NCI-H1048 (cell line): ENCODE measurements around the gene CLHC1.
"Not testable (repeated sequence)": the region's sequence is repeated elsewhere in the genome, so short reads cannot be mapped to it uniquely, and the experiment has no call there.

Source experiments
- DNase-seq: peaks from one replicate; lab custom pipeline; 2025; lab: John Stamatoyannopoulos, UW

The CLHC1 gene

GRCh38 chr2:55232863-55233657 is 967 bp upstream of the CLHC1 start:
- DNase-seq, result no peak

DNA sequence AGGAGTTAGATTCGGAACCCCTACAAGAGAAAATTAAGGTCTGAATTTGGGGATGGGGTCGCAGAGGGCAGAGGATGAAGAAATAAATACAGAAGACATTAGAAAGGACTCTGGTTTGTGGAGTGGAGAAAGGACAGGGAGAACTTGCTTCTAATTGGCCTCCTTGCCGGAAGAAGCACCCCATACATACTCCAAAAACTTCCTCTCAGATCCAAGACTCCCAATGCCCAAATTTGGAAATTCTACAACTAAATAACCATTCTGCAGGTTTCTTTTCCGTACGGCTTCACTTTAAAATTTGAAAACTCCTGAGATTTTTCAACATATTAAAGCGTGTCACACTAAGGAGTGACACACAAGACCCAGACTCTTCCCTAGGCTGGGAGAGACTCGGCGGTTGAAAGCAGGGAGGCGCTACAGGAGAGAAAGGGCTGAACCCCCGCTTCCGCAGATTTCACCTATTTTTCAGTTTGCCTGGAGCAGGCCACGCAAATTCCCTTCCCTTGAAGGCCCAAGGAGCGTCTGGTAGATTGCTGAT is 478 bp downstream of the CLHC1 start:
- DNase-seq, result no peak

GRCh38 chr2:55230551-55230950 is 1.5 kb downstream of the CLHC1 start:
- DNase-seq, result no peak

- no peak for DNase-seq
Measured at GRCh38 chr2:55229221-55229620, 2.9 kb downstream of the CLHC1 start.

DNA sequence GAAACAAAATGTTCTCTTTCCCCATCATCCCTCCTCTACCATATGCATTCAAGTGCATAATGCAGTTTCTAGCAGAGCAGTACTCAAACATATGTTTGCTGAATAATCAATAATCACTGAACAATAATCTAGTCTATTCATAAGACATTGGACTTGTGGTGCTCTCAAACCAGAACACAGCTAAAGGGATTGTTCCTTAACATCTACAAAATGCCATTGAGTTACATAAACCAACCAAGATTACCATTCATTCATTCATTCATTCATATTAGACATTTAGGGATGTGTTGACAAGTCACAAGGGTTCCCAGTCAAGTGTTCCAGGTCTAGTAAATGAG is 3.9 kb downstream of the CLHC1 start:
- DNase-seq, result no peak

- not testable (repeated sequence) for DNase-seq
Measured at GRCh38 chr2:55227437-55228225, 4.5 kb downstream of the CLHC1 start.

GRCh38 chr2:55225481-55226020 is 6.5 kb downstream of the CLHC1 start:
- no peak for DNase-seq

DNA sequence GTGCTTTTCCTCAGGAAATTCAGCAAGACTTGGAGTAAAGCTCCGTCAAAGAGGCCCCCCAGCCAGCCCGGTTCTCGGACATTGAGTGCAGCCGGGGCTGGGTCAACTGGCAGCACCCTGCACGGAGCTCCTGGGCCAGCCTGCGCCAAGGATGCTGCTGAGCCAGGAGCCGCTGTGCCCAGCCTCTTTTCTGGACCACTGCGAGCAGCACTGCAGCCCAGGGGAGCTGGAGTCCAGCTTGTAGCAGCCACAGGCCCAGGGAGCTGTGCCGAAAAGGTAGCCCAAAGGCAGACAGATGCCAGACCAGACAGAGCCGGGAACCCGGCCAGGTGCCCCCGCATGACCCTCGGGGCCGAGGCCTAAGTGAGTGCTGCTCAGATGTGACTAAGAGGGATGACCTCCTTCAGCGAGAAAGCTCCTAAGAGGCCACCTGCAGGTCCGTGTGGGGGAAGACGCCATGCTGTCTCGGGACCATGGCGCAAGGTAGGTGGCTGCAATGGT is 7.3 kb downstream of the CLHC1 start:
- DNase-seq, result no peak

- DNase-seq, result no peak
Measured at GRCh38 chr2:55223958-55224760, 7.9 kb downstream of the CLHC1 start.

DNA sequence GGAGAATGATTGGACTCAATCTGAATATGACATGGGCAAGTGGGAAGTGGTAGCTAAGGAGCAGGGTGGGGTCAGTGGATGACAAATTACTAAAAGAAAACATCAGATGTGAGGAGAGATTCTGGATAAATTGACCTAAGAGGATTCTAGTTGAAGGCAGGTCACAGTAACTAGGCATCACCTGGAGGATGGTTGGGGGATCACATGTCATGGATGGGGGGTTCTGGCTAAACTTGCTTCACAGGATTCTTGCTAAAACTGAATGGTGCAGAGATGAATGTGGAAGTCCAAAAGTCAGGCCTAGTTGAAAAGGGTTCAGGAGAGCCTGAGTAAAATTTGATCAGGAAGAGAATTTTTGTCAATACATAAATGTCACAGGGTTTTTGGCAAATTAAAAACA is 18.3 kb downstream of the CLHC1 start:
- no peak for DNase-seq

DNA sequence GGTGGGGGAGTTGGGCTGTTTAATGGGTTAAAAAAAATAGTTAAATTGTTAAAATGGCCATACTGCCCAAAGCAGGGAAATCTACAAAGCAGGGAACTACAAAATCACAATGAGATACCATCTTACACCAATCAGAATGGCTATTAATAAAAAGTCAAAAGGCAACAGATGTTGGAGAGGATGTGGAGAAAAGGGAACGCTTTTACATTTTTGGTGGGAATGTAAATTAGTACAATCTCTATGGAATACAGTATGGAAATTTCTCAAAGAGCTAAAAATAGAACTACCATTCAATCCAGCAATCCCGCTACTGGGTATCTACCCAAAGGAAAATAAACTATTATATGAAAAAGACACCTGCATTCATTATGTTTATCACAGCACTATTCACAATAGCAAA is 27.1 kb downstream of the CLHC1 start:
- no peak for DNase-seq

DNA sequence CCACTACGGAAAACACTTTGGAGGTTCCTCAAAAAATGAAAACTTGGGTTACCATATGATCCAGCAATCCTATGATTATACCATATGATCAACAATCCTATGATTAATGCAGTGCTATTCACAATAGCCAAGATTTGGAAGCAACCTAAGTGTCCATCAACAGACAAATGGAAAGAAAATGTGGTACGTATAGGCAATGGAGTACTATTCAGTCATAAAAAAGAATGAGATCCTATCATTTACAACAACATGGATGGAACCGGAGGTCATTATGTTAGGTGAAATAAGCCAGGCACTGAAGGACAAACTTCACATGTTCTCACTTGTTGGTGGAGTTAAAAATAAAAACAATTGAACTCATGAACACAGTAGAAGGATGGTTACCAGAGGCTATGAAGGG is 27.6 kb downstream of the CLHC1 start:
- no peak for DNase-seq

GRCh38 chr2:55200416-55200815 is 31.7 kb downstream of the CLHC1 start:
- no peak for DNase-seq

- DNase-seq, result no peak
Measured at GRCh38 chr2:55196526-55196925, 35.6 kb downstream of the CLHC1 start.

GRCh38 chr2:55191888-55192287 is 40.2 kb downstream of the CLHC1 start:
- DNase-seq, result not testable (repeated sequence)

GRCh38 chr2:55186837-55187236 is 45.3 kb downstream of the CLHC1 start:
- not testable (repeated sequence) for DNase-seq

DNA sequence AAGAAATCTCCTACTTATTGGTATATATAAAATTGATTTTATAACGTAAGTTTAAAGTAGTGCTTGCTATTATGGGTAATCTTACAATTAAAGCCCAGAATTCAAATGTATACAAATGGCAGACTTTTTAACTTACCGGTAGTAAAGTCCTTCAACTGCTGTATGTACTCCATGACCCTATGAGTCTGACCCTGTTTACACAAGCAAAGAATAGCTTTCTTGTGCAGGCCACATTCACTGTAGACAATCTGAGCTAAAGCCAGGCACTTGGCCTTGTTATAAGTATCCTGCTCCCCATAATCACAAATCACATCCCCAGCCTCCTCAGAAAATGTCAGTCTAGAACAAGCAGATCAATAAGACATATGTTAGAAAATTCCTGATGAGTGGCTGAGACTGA is 51.7 kb downstream of the CLHC1 start:
- no peak for DNase-seq

DNA sequence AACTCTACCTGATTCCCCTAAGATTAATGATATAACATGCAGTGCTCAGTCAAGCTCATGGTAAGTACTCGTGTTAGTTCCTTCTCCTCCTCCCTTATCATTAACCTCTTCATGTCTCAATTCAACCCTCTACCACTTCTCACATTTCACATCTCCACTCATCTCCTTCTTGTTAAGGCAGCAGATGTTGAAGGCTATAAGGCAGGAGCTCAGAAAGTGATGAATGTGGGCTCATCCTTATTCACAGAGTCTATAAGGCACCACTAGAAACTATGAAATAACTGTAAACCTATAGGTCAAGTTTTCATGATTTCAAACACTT is 56.0 kb downstream of the CLHC1 start:
- no peak for DNase-seq

GRCh38 chr2:55175254-55176093 is 56.6 kb downstream of the CLHC1 start:
- no peak for DNase-seq

DNA sequence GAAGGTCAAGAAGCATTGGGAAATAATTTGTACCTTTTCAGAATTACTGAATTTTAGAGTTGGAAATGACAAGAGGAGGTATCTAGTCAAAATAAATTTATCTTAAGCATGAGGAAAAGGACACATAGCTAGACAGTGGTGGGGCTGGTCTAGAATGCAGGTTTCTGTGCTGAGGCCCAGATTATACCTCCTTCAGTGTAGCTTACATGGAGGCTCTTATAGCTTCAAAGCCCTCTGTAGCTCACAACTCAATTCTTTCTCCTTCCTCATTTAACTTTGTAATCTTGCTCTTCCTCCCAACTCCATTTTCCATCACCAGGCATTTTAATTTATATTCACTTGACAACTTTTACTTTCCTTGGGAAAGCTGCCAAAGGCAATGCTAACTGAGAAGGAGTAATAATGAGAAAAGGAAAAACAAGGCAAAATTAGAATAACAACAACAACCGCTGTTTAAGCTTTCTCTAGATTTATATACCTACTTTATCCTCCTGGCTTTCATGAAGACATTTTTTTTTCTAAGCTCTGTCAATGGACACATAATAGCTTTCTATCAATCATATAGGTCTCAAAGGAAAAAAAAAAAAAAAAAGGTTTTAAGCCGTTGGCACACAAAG is 58.5 kb downstream of the CLHC1 start:
- no peak for DNase-seq

GRCh38 chr2:55169915-55170314 is 62.2 kb downstream of the CLHC1 start:
- DNase-seq, result no peak
